Liver (tissue), 2 donors: ENCODE data around the gene CELF5.

Source experiments
- CTCF ChIP-seq: fragments of 150-350 bp; IDR thresholded peaks from 2 replicates; pipeline ENCODE4 v1.5.1; 2017; ENCODE audit warnings: improper control_type of control experiment, low read depth, low read length; ENCODE audit not compliant: missing input control
- REST ChIP-seq: IDR thresholded peaks from 2 replicates; pipeline ENCODE4 v1.6.1; 2016; ENCODE audit warnings: antibody characterized with exemption, mild to moderate bottlenecking
- donor health status: healthy.

GRCh38 chr19:3227054-3227626, 2.7 kb downstream of the CELF5 start:
- TF ChIP-seq CTCF (no peak), REST (no peak)
